ENCODE measurements around the gene KHDC3L.
A peak's percentile ranks its signal among the peaks of the same experiment; 100 is the strongest.
"Not testable (repeated sequence)": the region's sequence is repeated elsewhere in the genome, so short reads cannot be mapped to it uniquely, and the experiment has no call there.

KHDC3L gene

GRCh38 chr6:73371984-73372383 lies 9.5 kb downstream of the KHDC3L start:
- DNase-seq: no peak

- no peak for DNase-seq
Observed at GRCh38 chr6:73372516-73372915, 10.1 kb downstream of the KHDC3L start.

- no peak for DNase-seq
Observed at GRCh38 chr6:73375216-73375615, 12.8 kb downstream of the KHDC3L start.

DNA sequence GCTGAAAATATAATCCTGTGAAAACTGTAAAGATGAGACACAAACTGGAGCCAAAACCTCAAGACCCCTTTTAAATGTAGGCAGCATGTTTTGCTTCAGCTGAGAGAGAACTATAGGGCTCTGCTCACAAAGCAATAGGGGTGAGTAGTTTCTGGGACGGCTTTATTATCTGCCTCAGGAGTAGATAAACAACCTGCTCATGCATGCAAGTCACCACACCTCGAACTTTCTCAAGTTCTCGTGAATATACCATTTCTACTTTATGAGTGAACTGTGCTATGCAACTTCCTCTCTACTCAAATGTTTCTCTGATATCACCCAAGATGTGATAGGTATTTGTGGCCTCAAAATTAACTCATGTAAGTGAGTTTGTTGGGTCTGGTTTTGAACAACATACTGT lies 14.8 kb downstream of the KHDC3L start:
- no peak for DNase-seq

GRCh38 chr6:73381531-73381930 lies 19.1 kb downstream of the KHDC3L start:
- not testable (repeated sequence) for DNase-seq

GRCh38 chr6:73382462-73383113 lies 20.1 kb downstream of the KHDC3L start:
- DNase-seq: no peak

DNA sequence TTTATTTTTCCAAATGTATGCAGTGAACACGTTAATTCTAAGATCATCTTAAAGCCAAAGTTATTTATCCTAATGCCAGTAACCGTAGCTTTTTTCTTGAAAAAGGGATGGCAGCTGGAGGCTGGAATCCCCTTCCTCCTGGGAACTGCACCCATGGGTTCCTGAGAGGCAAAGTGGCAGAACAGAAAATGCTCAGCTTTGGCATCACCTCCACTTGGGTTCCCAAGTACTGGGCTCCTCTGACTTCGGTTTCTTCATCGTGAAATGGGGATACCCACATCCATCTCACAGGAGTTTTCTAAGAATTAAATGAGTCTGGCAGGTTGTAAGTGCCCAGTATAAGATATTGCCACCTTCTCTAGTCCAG lies 26.0 kb downstream of the KHDC3L start:
- DNase-seq: no peak

DNA sequence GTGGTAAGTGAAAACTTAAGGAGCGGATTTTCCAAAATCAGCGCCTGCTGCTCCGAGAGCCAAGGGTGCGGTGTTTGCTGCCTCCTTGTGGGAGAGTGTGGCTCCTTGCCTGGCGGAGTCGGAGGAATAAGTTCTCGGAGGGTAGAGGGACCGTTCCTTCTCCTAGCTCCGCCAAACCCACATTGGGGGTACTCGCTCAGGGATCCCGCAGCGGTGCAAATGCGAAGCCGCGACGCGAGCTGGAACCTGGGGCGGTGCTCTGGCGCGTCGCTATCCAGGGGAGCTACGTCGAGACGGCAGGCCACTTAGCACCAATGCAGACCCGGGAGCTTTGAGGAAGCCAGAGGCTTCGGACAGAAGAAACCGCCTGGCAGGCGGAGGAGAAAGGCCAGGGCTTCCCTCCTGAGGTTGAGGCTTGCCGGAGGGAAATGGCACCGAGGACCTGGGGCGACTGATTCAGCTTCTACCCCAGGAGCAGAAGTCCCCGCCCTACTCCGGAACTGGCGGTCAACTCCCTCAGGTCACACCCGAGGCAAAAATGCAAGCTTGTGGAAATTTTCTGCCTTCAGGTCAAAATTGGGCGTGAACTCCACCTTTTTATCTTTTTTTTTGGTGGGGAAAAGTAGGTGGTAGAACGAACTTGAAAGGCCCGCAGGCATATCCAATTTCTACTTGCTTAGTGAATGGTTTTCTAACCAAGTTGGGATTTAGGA lies 26.5 kb downstream of the KHDC3L start:
- peak; percentile 51 for DNase-seq

DNA sequence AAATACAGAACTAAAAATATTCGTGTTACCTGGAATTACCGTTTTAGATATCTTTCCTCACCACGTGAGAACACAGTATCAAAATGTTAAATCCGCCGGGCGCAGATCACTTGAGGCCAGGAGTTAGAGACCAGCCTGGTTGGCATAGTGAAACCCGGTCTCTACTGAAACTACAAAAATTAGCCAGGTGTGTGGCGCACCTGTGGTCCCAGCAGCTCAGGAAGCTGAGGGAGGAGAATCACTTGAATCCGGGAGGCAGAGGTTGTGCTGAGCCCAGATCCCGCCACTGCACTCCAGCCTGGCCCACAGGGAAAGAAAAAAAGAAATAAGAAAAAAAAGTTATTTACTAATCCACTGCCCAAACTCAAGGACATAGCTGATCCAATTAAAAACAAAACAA lies 27.4 kb downstream of the KHDC3L start:
- no peak for DNase-seq

GRCh38 chr6:73391675-73392074 lies 29.2 kb downstream of the KHDC3L start:
- no peak for DNase-seq

DNA sequence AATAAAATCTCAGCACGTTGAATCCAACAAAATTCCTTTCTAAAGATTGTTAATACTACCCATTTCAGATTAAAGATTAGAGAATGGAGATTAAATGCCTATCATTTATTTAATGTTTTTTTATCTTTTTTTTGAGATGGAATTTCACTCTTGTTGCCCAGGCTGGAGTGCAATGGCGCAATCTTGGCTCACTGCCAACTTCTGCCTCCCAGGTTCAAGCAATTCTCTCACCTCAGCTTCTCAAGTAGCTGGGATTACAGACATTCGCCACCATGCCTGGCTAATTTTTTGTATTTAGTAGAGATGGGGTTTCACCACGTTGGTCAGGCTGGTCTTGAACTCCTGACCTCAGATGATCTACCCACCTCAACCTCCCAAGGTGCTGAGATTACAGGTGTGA lies 29.7 kb downstream of the KHDC3L start:
- not testable (repeated sequence) for DNase-seq

DNA sequence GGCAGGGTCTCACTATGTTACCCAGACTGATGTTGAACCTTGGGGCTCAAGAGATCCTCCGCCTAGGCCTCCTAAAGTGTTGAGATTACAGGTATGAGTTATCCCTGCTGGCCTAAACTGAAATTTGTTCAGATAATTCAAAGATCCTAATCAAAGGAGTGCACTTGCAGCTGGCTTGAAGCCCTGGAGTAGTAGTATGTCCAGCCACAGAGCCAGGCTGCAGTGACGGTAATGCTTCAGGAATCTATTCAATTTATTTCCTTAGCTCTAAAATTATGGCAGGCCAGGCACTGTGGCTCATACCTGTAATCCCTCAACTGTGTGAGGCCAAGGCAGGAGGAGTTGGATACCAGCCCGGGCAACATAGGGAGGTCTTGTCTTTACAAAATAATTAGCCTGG lies 30.8 kb downstream of the KHDC3L start:
- DNase-seq: no peak

DNA sequence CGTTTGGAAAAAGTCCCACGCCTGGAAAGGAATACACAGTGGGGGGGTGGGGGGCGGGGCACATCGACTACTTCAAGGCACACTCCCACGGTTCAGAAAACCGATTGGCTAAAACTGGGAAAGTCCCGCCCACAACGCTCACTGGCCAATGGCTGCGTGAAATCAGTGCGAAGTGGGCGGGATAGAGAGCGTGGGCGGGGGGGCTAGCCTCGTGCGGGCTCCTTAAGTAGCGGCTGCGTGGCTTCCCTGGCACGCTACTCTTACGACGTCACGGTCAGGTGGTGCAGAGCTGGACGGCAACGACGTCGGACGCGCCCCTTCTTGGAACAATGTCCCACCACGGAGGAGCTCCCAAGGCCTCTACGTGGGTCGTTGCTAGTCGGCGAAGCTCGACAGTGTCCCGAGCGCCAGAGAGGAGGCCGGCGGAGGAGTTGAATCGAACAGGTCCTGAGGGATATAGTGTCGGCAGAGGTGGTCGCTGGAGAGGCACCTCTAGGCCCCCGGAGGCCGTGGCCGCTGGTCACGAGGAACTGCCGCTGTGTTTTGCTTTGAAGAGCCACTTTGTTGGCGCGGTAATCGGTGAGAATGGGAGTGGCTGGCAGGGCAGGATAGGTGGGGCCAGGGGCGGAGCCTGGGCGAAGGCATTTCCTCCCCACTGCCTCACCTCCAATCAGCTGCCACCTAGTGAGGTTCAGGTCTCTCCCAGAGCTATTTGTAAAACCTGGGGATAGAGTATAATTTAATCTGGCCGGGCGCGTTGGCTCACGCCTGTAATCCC lies 32.3 kb downstream of the KHDC3L start, which contains the start of gene DDX43:
Gene DDX43, plus strand, starts transcription at position 252 of the 778 bp plus-strand sequence. Its CDS starts 78 bp downstream, at position 330.
- no peak for DNase-seq

- DNase-seq: no peak
Observed at GRCh38 chr6:73395875-73396274, 33.4 kb downstream of the KHDC3L start.

GRCh38 chr6:73400656-73401055 lies 38.2 kb downstream of the KHDC3L start:
- no peak for DNase-seq

- DNase-seq: no peak
Observed at GRCh38 chr6:73409395-73409794, 46.9 kb downstream of the KHDC3L start.

DNA sequence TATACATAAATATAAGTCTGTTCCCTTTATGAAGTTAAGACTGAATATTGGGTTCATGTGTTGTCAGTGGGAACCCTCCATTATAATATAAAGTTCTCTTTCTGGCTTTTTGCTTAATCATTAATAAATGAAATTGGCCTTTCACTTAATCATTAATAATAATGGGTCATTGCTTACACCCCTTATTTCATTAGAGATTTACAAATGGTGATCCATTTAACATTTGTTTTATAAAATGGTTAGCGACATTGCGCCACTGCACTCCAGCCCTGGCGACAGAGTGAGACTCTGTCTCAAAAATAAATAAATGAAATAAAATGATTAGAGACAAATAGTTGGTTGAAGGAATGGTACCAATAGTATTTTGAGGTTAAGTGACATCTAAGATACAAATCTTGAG lies 50.6 kb downstream of the KHDC3L start:
- no peak for DNase-seq

Data from DMS153 (cell line).